Vagina (tissue), 2 donors: ENCODE results near the gene CRKL.

Experiments used
- CTCF ChIP-seq, 3 experiments: fragments of 450-650 bp in 2 of 3; fragments of 200-600 bp in 1 of 3; sonication (generic) in 1 of 3; IDR thresholded peaks; one replicate each; pipeline ENCODE4 v1.5.1; 2017 to 2019; ENCODE audit warnings: antibody characterized with exemption in 3 of 3, mild to moderate bottlenecking in 2 of 3, moderate library complexity in 2 of 3
- POLR2A ChIP-seq, 2 donors: fragments of 450-650 bp; IDR thresholded peaks; one replicate each; pipeline ENCODE4 v1.6.1; 2017; ENCODE audit warnings: antibody characterized with exemption in 2 of 2, mild to moderate bottlenecking in 2 of 2, moderate library complexity in 2 of 2
- POLR2AphosphoS5 ChIP-seq, 2 donors: sonication (generic); formaldehyde crosslinking; IDR thresholded peaks; one replicate each; pipeline ENCODE4 v1.9.0; 2017; ENCODE audit warnings: antibody characterized with exemption in 2 of 2, mild to moderate bottlenecking in 2 of 2, low read depth in 1 of 2; ENCODE audit not compliant: insufficient read depth in 1 of 2

- TF ChIP-seq CTCF (IDR thresholded peaks at IDR 0.05) (no peak), POLR2A (IDR thresholded peaks at IDR 0.05) (no peak), POLR2AphosphoS5 (IDR thresholded peaks at IDR 0.05; ENCODE audit: insufficient read depth in 1 of 2, low read depth in 1 of 2) (no peak)
These were observed 51.2 kb downstream of the CRKL start for GRCh38 chr22:20968281-20968977.
